RCC 7860 (cell line): ENCODE data around the gene WDR6.

Experiments used
- DNase-seq: peaks from one replicate; pipeline ENCODE4 v3.0.0-alpha.2; 2015; ENCODE audit warnings: low spot score
- FAIRE-seq: peaks from 2 replicates; lab custom pipeline; 2012; peaks lifted over from hg19 to GRCh38; lab: Jason Lieb, UNC

The WDR6 gene, protein sequence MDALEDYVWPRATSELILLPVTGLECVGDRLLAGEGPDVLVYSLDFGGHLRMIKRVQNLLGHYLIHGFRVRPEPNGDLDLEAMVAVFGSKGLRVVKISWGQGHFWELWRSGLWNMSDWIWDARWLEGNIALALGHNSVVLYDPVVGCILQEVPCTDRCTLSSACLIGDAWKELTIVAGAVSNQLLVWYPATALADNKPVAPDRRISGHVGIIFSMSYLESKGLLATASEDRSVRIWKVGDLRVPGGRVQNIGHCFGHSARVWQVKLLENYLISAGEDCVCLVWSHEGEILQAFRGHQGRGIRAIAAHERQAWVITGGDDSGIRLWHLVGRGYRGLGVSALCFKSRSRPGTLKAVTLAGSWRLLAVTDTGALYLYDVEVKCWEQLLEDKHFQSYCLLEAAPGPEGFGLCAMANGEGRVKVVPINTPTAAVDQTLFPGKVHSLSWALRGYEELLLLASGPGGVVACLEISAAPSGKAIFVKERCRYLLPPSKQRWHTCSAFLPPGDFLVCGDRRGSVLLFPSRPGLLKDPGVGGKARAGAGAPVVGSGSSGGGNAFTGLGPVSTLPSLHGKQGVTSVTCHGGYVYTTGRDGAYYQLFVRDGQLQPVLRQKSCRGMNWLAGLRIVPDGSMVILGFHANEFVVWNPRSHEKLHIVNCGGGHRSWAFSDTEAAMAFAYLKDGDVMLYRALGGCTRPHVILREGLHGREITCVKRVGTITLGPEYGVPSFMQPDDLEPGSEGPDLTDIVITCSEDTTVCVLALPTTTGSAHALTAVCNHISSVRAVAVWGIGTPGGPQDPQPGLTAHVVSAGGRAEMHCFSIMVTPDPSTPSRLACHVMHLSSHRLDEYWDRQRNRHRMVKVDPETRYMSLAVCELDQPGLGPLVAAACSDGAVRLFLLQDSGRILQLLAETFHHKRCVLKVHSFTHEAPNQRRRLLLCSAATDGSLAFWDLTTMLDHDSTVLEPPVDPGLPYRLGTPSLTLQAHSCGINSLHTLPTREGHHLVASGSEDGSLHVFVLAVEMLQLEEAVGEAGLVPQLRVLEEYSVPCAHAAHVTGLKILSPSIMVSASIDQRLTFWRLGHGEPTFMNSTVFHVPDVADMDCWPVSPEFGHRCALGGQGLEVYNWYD

DNA sequence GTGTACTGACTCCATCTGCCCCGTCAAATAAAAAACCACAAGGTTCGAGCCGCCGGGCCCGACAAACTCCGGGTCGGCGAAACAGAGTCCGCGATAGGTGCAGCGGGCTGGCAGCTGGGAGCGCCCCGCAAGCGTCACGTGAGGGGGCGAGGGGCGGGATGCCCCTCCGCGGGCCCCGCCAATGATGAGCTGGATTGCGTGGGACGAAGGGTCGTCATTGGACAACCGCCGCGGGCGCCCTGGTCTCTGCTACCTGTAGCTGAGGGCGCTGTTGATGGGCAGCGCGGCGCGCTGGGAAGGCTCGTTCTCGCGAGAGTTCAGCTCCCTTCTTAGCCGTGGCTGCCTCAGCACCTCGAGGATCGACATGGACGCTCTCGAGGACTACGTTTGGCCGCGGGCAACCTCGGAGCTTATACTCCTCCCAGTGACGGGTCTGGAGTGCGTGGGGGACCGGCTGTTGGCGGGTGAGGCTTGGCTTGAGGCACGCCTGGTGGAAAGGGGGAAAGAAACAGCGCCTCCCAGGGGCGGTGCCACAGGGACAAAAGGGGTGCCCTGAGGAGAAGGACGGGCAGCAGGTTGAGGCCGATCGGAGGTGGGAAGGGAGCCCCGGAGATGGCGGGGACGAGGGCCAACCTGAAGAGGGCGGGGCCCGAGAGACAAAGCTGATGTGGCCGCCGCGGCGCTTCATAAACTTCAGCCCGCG is at the start of gene WDR6:
WDR6 (plus strand) TSS at position 324 of the 703 bp plus-strand sequence; CDS start at position 365, 41 bp downstream.
- FAIRE-seq = peak; percentile 65
- DNase-seq = peak; percentile 94

DNA sequence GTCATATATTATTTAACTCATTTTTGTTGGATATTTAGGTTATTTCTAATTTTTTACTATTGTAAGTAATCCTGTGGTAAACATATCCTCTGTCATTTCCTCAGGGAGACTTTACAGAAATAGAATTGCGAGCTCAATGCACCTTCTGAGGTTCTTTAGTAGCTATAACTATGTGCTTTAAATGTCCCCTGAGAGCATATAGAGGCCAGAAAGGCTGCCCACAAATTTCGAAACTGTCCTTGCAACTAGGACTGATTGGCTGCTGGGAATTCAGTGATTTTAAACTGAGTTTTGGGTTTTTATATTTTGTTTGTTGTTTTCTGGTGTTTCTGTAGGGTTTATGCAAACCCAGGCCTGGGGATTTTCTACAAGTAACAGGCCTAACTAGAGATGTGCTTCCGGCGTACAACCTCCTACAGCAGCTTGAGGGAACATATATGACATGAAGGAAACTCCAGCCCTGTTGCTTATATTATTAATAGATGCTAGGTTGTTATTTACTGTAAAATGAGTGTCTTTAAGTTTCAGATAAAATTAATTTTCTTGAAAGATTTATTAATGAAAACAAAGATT is 46.3 kb upstream of the WDR6 start:
- FAIRE-seq (no peak), DNase-seq (no peak)

DNA sequence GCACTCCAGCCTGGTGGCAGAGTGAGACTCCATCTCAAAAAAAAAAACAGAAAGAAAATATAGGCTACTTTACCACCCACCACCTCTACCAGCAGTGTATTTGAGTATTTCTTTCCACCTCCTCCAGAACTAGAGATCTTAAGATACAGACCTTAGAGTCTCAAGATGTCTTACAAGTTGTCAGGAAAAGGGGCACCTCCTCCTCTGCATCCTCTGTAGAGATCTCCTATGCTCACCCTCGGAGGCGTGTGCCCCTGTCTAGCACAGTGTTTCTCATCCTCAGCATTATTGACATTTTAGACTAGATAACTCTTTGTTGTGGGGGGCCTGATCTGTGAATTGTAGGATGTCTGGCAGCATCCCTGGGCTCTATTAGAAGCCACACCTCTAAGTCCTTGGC is 44.9 kb upstream of the WDR6 start:
- FAIRE-seq (no peak), DNase-seq (no peak)

DNA sequence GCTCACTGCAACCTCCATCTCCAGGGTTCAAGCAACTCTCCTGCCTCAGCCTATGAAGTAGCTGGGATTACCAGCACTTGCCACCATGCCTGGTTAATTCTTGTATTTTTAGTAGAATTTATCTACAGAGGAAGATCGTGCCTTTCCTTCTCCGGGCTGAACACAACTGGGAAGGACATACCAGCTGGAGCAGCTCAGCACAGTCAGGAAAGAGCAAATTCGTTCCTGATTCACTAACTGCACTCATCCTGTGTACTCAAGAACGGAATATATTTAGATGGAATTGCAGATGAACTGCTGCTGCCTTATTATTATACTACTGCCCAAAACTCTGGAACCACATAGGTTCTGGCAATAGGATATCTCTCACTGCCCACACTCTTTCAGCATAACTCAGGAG is 44.3 kb upstream of the WDR6 start:
- DNase-seq (no peak), FAIRE-seq (no peak)

DNA sequence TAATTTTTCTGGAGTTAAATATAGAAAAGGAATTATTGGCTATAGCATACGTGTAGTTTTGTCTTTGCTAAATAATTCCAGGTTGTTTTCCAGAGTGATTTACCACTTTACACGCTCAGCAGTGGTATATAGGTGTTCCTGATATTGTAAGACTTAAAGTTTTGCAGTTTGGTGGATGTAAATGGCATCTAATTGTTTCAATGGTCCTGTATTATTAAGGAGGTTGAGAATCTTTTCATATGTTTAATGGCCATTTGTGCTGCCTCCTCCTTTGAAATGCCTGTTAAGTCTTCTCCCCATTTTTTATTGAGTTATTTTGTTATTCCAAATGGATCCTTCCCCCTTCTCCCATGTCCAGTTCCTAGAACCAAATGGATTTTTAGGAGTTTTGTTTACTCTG is 43.6 kb upstream of the WDR6 start:
- DNase-seq (no peak), FAIRE-seq (no peak)

DNA sequence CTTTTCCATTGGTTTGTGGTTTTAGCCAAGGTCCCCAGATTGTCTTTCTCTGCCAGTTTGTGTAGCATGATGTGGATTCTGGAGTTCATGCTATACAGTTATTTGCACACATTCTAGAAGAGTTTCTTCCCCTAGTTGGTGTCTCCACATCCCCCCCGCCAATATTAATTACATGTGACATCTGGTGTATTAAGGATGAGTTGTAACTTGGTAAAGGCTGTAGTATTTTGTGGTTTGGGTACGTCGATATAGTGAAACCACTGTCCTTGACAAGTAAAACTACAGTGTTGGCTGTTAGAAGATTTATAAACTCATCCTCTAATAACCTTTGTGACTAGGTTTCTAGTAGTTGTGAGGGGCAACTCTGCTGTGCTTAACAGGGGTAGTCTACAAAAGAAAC is 40.8 kb upstream of the WDR6 start:
- no peak for FAIRE-seq
- no peak for DNase-seq

DNA sequence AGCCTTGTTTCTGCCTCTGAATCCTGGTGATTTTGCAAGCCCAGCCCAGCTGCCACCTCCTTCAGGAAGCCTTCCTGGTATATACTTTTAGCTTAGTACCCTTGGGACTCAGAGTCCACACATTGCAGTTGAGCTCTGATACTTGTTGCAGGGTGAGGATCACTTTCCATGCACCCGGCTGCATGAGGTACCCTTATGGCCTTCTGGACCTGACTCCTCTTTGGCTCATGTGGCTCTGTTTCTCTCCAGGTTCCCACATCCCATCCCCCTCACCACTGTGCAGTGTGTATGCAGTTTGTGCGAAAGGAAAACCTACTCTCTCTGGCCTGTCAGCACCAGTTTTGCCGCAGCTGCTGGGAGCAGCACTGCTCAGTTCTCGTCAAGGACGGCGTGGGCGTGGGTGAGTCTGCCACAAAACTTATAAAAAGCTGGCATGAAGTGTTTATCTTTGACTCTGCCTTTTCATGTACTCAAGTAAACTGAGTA is 40.3 kb upstream of the WDR6 start:
- FAIRE-seq (no peak), DNase-seq (no peak)

DNA sequence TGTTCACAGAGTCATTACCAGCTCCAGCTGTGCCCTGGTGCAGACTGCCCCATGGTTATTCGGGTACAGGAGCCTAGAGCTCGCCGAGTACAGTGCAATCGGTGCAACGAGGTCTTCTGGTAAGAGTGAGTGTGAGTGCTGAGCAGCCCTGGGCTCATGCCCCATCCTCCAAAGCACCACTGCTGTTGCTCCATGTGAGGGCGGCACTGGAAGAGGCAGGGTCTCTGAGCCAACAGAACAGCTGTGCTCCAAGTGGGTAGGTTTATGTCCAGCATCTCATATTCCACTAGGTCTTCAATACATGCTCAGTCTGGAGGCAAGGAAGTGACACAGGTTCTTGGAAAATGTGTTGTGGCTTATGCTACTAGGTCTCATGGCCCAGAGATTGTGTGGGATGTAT is 36.6 kb upstream of the WDR6 start:
- DNase-seq (no peak), FAIRE-seq (no peak)

DNA sequence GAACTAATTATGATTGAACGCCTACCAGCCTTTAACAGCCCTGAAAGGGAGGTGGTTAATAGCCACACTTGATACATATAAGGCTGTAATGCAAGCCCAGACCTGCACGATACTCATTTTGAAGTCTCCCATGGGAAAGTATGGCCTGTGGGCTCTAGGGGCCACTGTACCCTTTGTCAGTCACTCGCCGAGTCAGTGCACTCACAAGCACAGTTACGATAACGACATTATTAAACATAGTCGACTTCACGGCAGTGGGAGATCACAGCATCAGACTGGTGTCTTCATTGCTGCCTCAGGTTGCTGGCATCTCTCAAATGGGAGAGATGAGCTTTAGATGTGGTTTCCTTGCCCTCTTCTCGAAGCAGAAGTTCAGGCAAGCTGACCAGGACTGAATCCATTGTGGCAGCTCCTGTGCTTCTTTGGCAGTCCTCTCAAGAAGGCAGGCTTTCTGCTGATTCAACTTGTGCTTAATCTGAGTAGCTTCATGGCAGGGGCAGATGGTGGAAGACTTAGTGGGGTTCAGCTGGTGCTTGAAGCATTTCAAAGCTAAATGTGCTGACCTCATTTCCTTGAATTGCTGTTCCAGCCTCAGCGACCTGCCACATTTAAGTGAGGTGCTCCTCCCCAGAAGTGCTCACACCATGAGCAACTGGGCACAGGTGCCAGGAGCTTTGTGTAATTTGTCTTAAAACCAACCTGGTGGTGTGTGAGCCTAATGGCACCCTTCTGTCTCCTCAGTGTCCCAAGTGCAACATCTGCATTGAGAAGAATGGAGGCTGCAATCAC is 32.9 kb upstream of the WDR6 start:
- FAIRE-seq = no peak

DNA sequence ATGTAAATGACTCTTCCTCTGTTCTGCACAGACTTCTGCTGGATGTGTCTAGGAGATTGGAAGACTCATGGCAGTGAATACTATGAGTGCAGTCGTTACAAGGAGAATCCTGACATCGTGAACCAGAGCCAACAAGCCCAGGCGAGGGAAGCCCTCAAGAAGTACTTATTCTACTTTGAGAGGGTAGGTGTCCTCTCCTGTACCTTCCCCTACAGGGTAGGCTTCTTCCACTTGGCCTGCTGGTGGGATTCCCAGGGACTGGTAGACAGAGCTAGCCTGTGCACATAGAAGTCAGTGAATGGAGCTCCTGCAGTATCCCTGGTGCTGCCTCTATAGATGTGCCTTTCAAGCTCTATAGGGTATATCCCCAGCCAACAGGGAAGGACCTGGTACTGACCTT is 27.7 kb upstream of the WDR6 start:
- no peak for DNase-seq
- FAIRE-seq = no peak

More for the DNA sequence above, 32.9 kb upstream of the WDR6 start:
- no peak for DNase-seq

DNA sequence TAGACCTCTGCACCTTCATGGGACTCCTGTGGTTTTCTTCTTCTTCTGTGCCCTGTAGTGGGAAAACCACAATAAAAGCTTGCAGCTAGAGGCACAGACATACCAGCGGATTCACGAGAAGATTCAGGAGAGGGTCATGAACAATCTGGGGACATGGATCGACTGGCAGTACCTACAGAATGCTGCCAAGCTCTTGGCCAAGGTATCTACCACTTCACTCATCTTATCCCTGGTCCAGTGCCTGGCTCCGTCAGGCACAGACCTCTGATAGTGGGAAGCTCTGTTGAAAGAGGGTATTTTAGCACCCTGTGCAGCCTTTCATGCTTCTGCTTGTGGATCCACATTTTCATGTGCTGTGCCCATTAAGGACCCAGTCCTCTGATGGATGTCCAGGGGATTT is 26.9 kb upstream of the WDR6 start:
- no peak for FAIRE-seq
- no peak for DNase-seq

DNA sequence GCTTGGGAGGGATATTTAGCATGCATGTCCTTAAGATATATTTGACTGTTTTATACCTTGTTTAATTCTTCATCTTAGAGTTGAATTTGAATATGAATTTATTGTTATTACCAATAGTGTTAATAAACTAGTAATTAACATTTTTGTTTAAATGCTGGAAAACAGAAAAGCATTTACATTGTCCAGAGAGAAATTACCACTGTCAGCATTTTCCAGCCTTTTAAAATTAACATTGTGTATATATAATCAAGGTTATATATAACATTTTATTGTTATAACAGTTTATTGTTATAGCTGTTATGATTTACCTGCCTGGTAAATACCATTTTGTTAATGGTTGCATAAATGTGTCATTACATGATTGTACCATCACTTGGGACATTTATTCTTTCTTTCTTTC is 25.2 kb upstream of the WDR6 start:
- FAIRE-seq (no peak), DNase-seq (no peak)

DNA sequence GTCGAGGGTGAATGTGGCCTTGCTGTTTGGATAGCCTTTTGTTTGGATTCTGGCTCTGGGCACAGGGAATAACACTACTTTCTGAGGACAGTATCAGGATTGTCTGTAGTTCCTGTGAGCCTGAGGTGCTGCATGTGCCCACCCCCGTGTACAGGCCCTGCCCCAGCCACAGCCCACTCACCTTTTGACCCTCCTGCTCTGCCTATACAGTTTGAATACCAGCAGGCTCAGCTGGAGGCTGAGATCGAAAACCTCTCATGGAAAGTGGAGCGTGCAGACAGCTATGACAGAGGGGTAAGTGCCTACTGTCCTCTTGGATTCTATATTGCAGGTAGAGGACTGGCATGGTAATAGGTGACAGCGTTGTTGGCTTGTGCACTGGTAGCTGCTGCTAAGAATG is 24.5 kb upstream of the WDR6 start:
- no peak for DNase-seq
- FAIRE-seq = no peak

DNA sequence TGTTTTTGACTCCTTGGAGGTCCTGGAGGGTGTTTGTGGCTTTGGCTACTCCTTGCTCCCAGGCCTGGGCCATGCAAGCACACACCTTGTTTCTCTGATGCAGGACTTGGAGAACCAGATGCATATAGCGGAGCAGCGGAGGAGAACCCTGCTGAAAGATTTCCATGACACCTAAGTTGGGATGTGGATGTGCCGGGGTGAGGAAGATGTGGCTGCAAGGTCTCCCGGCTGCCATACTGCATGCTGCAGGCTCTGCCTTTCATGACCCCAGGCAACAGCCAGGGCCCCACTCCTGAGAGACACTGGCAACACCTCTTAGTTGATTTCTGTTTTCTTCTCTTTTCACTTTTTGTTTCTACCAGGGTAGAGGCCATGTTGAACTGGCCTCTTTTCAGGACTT is 24.1 kb upstream of the WDR6 start:
- no peak for DNase-seq
- no peak for FAIRE-seq

DNA sequence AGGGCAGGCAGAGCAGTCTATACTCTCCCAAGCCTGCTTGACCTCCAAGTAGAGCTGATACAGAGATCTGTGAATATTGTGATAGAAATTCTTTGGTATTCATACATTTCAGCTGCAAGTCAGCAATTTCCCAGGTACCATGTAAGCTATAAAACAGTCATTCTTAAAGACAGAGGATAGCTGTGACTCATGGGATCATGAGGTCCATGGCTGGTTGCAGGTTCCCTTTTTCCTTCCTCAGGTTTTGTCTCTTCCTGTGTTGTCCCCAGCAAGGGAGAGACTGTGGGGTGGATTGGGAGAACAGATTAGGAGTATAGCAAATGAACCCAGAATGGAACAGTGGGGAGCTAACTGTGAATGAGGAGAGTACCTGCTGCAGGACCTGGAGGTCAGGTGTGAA is 22.5 kb upstream of the WDR6 start:
- FAIRE-seq = no peak
- no peak for DNase-seq

DNA sequence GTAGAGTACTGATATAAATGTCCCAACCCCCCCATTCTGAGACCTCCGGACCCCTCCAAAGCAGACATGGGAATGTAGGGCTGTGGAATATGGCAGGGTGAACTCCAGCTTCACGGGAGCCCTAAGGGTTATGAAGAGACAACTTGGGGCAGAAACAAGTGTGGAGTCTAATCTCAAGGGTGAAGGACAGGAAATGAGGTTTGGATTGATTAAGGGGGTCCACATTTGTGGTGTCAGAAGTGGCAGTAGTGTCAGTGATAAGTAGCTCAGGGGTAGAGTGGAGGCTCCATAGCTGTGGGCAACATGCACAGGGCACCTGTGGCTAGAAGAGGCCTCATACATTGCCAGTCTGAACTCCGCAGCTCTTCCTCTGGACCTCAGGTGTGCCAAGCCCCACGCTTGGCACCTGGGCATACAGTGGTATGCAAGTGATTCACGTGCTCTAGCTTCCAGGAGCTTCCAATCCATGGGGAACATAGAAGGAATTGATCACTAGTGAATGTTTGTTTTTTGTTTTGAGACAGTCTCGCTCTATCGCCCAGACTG is 21.3 kb upstream of the WDR6 start:
- DNase-seq (no peak), FAIRE-seq (no peak)

DNA sequence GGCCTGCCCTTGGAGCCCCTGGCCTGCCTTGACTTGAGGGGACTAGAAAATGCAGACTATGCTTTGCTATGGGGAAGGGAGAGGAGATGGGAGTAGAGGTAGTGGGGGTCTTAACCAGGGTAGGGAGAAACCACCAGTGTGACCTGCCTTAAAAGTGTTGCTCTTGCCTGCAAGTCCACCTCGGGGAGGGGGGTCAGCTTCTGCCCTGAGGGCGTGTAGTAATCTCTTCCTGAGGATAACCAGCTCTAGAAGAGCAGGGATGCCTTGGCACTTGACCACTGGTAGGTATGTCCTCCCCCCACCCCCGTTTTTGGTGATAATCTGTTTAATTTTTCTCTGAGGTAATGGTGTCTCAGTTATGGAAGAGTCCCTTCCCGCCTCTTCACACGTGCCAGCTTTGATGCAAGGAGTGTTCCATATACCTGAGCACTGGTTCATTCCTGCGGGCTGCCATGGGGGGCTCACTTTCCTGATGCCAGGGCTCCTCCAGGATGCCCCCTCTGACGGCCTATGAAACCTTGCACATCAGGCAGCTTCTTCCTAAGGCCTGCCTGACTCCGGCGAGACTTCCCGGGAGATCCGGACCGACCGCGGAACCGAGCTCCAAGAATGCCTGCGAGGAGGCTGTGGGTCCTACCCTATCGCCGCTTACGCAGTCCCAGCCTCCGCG is 17.9 kb upstream of the WDR6 start:
- FAIRE-seq (no peak), DNase-seq (no peak)

DNA sequence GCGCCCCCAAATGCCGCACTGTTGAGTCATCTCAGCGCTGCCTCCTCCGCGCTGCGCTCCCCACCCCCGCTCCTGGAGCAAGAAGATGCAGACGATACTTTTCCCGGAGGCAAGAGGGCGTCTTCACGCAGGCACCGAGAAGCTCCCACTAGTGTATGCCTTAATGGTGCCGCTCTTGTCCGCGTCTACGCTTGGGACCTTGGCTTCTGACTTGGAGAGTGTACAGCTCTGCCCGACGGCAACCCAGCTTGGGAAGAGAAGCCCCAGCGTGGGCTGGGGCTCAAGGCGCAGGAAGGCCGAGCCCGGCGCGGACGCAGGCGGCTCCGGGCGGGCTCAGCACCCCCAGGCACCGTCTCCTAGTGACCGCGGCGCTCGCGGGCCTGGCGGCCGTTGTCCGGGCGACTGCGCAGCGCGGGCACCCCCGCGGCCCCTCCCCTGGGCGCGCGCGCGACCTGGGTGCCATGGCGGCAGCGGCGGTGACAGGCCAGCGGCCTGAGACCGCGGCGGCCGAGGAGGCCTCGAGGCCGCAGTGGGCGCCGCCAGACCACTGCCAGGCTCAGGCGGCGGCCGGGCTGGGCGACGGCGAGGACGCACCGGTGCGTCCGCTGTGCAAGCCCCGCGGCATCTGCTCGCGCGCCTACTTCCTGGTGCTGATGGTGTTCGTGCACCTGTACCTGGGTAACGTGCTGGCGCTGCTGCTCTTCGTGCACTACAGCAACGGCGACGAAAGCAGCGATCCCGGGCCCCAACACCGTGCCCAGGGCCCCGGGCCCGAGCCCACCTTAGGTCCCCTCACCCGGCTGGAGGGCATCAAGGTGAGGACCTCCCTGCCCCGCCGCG is 17.2 kb upstream of the WDR6 start, which contains the start of gene P4HTM:
P4HTM (plus strand) TSS at position 446 of the 840 bp plus-strand sequence; CDS start at position 462, 16 bp downstream.
- DNase-seq (peak; percentile 85), FAIRE-seq (peak; percentile 47)
